Uterus (tissue), 4 donors: Measurements from ENCODE around the gene SLC25A29. TPM values are rescaled to one million over a fixed set of nuclear protein-coding genes. Genes with fewer than 3 reads are reported as not detected.
A peak's percentile ranks its signal among the peaks of the same experiment; 100 is the strongest.
"Not testable (repeated sequence)": the region's sequence is repeated elsewhere in the genome, so short reads cannot be mapped to it uniquely, and the experiment has no call there.

Source experiments
- DNase-seq, 2 donors: peaks; one replicate each; pipeline ENCODE4 v3.0.0-alpha.2; 2019 to 2020
- H3K27ac ChIP-seq, 2 donors: fragments of 200-600 bp; sonication (generic); 1 replicate in 1 of 2; 2 replicates in 1 of 2; pipeline ENCODE4 v1.5.1; 2016 to 2018
- H3K27me3 ChIP-seq, 2 donors: fragments of 200-600 bp; sonication (generic); one replicate each; pipeline ENCODE4 v1.5.1; 2018 to 2019; ENCODE audit warnings: control low read depth in 1 of 2
- H3K36me3 ChIP-seq, 2 donors: fragments of 200-600 bp; sonication (generic); one replicate each; pipeline ENCODE4 v1.5.1; 2019; ENCODE audit warnings: control low read depth in 1 of 2
- H3K4me1 ChIP-seq, 2 donors: fragments of 200-600 bp; sonication (generic); one replicate each; pipeline ENCODE4 v1.5.1; 2018 to 2019; ENCODE audit warnings: control low read depth in 1 of 2
- H3K4me3 ChIP-seq, 2 donors: fragments of 200-600 bp; sonication (generic); 1 replicate in 1 of 2; 2 replicates in 1 of 2; pipeline ENCODE4 v1.5.1; 2018 to 2019; ENCODE audit warnings: mild to moderate bottlenecking in 1 of 2
- H3K9me3 ChIP-seq, 2 donors: fragments of 200-600 bp; sonication (generic); one replicate each; pipeline ENCODE4 v1.5.1; 2019; ENCODE audit warnings: control low read depth in 1 of 2
- CTCF ChIP-seq, 4 experiments: fragments of 200-600 bp in 2 of 4; fragments of 450-650 bp in 2 of 4; sonication (generic) in 2 of 4; IDR thresholded peaks; one replicate each; pipeline ENCODE4 v1.5.1; 2016 to 2019; ENCODE audit warnings: antibody characterized with exemption in 4 of 4, mild to moderate bottlenecking in 2 of 4, moderate library complexity in 1 of 4
- POLR2A ChIP-seq, 2 donors: fragments of 450-650 bp; IDR thresholded peaks; one replicate each; pipeline ENCODE4 v1.6.1; 2016; ENCODE audit warnings: antibody characterized with exemption in 2 of 2, mild to moderate bottlenecking in 1 of 2, moderate library complexity in 1 of 2
- intact Hi-C: fragments of 100-400 bp; cut with DNase I; formaldehyde crosslinking; loops from one replicate; pipeline ENCODE4 v1.15.1; 2023; ENCODE audit warnings: low total_unique reads
- total RNA-seq, 4 donors: library from RNA; depleted of rRNA in 3 of 4; stranded (reverse); fragments of >200 nt in 3 of 4; gene quantifications; one replicate each; pipeline versions ENCODE4 v1.1.0 to v1.2.4, GENCODE V29; 2014 to 2023
- donor health status: DM: yes; HTN: yes; CAD: no.

Gene SLC25A29
- total RNA-seq, 4 donors from 2014 or later, result 16.2 to 850 (median 60.1) TPM

- no peaks in the 10 kb centered on the region for H3K36me3 ChIP-seq
- H3K27ac ChIP-seq, result no peak overlapping the region
- no peaks in the 10 kb centered on the region for H3K9me3 ChIP-seq
- intact Hi-C loops, result no loop called here
- DNase-seq, result no peak
- H3K4me3 ChIP-seq, result no peak overlapping the region
- H3K4me1 ChIP-seq, result no peaks in the 10 kb centered on the region
- TF ChIP-seq POLR2A (IDR thresholded peaks at IDR 0.05), result no peak
- TF ChIP-seq CTCF (IDR thresholded peaks at IDR 0.05), result no peak
- H3K27me3 ChIP-seq, result no peaks in the 10 kb centered on the region
These were observed 17.7 kb downstream of the SLC25A29 start for GRCh38 chr14:100288382-100289185.

GRCh38 chr14:100287998-100288295 is 18.3 kb downstream of the SLC25A29 start:
- H3K4me1 ChIP-seq, DNase-seq, intact Hi-C loops: not testable (repeated sequence)

GRCh38 chr14:100287202-100287997 is 18.8 kb downstream of the SLC25A29 start:
- TF ChIP-seq POLR2A (IDR thresholded peaks at IDR 0.05), result no peak
- TF ChIP-seq CTCF (IDR thresholded peaks at IDR 0.05), result no peak
- no peaks in the 10 kb centered on the region for H3K27me3 ChIP-seq
- no peak for DNase-seq
- no peaks in the 10 kb centered on the region for H3K36me3 ChIP-seq
- H3K4me1 ChIP-seq, result no peaks in the 10 kb centered on the region
- H3K4me3 ChIP-seq, result no peak overlapping the region
- no peak overlapping the region for H3K27ac ChIP-seq
- no peaks in the 10 kb centered on the region for H3K9me3 ChIP-seq
- intact Hi-C loops, result no loop called here

More at GRCh38 chr14:100287998-100288295, 18.3 kb downstream of the SLC25A29 start:
- H3K36me3 ChIP-seq, H3K9me3 ChIP-seq, H3K27ac ChIP-seq, H3K27me3 ChIP-seq, H3K4me3 ChIP-seq: not testable (repeated sequence)

- no peak overlapping the region for H3K27ac ChIP-seq
- no peaks in the 10 kb centered on the region for H3K36me3 ChIP-seq
- intact Hi-C loops, result no loop called here
- no peaks in the 10 kb centered on the region for H3K9me3 ChIP-seq
- H3K4me1 ChIP-seq, result no peaks in the 10 kb centered on the region
- H3K27me3 ChIP-seq, result no peaks in the 10 kb centered on the region
- DNase-seq, result no peak
- TF ChIP-seq CTCF (IDR thresholded peaks at IDR 0.05), result no peak
- TF ChIP-seq POLR2A (IDR thresholded peaks at IDR 0.05), result no peak
- H3K4me3 ChIP-seq, result no peak overlapping the region
These were observed 19.6 kb downstream of the SLC25A29 start for GRCh38 chr14:100286484-100287191.

- peak overlapping the region; percentile 80 to 83 for H3K4me3 ChIP-seq
- no peak for TF ChIP-seq CTCF (IDR thresholded peaks at IDR 0.05)
- TF ChIP-seq POLR2A (IDR thresholded peaks at IDR 0.05), result no peak
- peak overlapping the region; percentile 93 to 95 for H3K27ac ChIP-seq
- H3K36me3 ChIP-seq, result no peaks in the 10 kb centered on the region
- intact Hi-C loops, result no loop called here
- no peaks in the 10 kb centered on the region for H3K9me3 ChIP-seq
- H3K4me1 ChIP-seq, result no peaks in the 10 kb centered on the region
- H3K27me3 ChIP-seq, result no peaks in the 10 kb centered on the region
- DNase-seq, result no peak
These were observed 20.3 kb downstream of the SLC25A29 start for GRCh38 chr14:100285913-100286400.
